ENCODE results near the gene ADGRA3. TPM values are rescaled to one million over a fixed set of nuclear protein-coding genes. Genes with fewer than 3 reads are reported as not detected.

The ADGRA3 gene
- total RNA-seq, 1 donor from 2014 or later = 18.5 TPM

DNA sequence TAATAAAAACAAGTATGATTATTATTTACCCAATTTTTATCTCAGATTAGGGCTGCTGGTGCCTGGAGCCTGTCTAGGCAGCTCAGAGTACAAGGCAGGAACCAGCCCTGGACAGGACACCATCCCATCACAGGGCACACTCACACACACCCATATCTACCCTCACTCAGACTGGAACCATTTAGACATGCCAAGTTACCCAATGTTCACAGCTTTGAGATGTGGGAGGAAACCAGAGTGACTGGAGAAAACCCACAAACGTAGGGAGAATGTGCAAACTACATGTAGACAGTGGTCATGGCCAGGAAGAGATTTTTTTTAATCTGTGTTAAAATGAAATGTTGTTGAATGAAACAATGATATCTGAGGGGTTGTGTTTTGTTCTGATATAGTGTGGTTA is 35.7 kb upstream of the ADGRA3 start:
- DNase-seq (no peak), ATAC-seq (no peak)
- H3K4me1 ChIP-seq = no peaks in the 10 kb centered on the region
- intact Hi-C loops (cut with DNase I) = no loop called here
- no peak overlapping the region for H3K27ac ChIP-seq
- no peaks in the 10 kb centered on the region for H3K36me3 ChIP-seq
- TF ChIP-seq, protein P1, sequence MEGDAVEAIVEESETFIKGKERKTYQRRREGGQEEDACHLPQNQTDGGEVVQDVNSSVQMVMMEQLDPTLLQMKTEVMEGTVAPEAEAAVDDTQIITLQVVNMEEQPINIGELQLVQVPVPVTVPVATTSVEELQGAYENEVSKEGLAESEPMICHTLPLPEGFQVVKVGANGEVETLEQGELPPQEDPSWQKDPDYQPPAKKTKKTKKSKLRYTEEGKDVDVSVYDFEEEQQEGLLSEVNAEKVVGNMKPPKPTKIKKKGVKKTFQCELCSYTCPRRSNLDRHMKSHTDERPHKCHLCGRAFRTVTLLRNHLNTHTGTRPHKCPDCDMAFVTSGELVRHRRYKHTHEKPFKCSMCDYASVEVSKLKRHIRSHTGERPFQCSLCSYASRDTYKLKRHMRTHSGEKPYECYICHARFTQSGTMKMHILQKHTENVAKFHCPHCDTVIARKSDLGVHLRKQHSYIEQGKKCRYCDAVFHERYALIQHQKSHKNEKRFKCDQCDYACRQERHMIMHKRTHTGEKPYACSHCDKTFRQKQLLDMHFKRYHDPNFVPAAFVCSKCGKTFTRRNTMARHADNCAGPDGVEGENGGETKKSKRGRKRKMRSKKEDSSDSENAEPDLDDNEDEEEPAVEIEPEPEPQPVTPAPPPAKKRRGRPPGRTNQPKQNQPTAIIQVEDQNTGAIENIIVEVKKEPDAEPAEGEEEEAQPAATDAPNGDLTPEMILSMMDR (IDR thresholded peaks at IDR 0.05) = no peak
- no peaks in the 10 kb centered on the region for H3K9me3 ChIP-seq
- no peaks in the 10 kb centered on the region for H3K27me3 ChIP-seq
- H3K4me3 ChIP-seq = no peak overlapping the region

DNA sequence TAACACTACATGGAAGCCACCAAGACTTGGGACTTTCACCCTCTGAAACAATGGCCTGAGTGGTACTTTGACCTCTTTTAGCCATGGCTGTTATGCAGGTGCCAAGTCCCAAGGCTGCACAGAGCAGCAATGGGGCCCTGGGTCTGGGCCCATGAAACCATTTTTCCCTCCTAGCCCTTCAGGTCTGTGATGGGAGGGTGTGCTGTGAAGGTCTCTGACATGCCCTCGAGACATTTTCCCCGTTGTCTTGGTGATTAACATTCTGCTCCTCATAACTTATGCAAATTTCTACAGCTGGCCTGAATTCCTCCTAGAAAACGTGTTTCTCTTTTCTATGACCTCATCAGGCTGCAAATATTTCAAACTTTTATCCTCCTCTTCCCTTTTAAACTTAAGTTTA is 30.4 kb upstream of the ADGRA3 start:
- Histone ChIP-seq H3K9me3 (no peaks in the 10 kb centered on the region), H3K4me3 (no peak overlapping the region), H3K27me3 (no peaks in the 10 kb centered on the region), H3K27ac (no peak overlapping the region), H3K4me1 (no peaks in the 10 kb centered on the region), H3K36me3 (no peaks in the 10 kb centered on the region)
- ATAC-seq (no peak), DNase-seq (no peak)
- TF ChIP-seq, protein P1 (IDR thresholded peaks at IDR 0.05) = no peak
- intact Hi-C loops (cut with DNase I) = no loop called here

DNA sequence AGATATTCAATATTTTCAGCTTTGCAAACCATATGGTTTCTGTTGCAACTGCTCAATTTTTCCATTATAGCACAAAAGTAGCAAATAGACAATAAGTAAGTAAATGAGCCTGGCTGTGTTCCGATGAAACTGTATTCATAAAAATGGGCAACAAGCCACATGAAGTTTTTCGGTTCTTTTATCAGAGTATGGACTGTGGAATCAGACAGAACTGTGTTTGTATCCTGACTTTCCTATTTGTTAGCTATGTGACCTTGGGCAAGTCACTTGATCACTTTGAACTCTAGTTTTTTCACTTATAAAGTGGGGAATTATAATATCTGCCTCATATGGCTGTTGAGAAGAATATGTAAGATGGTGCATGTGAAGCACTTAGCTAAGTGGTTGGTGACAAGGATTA is 23.4 kb upstream of the ADGRA3 start:
- Histone ChIP-seq H3K27me3 (no peaks in the 10 kb centered on the region), H3K4me1 (no peaks in the 10 kb centered on the region), H3K36me3 (no peaks in the 10 kb centered on the region), H3K4me3 (no peak overlapping the region), H3K27ac (no peak overlapping the region), H3K9me3 (peaks cover 5% of the 10 kb centered on the region)
- DNase-seq (no peak), ATAC-seq (no peak)
- intact Hi-C loops (cut with DNase I) = no loop called here
- TF ChIP-seq, protein P1 (IDR thresholded peaks at IDR 0.05) = no peak

DNA sequence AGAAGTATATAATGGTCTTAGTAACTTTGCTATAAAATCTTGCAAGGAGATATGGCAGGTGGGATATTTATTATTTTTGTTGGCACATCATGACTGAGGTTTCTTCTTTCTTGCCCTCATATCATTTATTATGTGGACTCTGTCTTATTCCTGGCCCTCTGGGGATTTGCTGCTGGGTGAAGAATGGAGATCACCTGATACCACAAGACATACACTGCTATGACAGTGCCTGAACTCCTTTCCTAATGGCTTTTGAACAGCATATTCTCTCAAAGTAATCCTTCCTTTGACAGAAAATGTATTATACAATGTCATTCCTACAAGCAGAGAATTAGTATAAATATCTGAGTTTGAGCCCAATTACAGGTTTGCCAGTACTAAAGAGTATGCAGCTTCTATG is 22.0 kb upstream of the ADGRA3 start:
- no peak for ATAC-seq
- no peak overlapping the region for H3K4me3 ChIP-seq
- intact Hi-C loops (cut with DNase I) = no loop called here
- H3K9me3 ChIP-seq = peaks cover 9% of the 10 kb centered on the region
- no peaks in the 10 kb centered on the region for H3K36me3 ChIP-seq
- no peak overlapping the region for H3K27ac ChIP-seq
- H3K27me3 ChIP-seq = no peaks in the 10 kb centered on the region
- TF ChIP-seq, protein P1 (IDR thresholded peaks at IDR 0.05) = no peak
- DNase-seq = no peak
- H3K4me1 ChIP-seq = no peaks in the 10 kb centered on the region

DNA sequence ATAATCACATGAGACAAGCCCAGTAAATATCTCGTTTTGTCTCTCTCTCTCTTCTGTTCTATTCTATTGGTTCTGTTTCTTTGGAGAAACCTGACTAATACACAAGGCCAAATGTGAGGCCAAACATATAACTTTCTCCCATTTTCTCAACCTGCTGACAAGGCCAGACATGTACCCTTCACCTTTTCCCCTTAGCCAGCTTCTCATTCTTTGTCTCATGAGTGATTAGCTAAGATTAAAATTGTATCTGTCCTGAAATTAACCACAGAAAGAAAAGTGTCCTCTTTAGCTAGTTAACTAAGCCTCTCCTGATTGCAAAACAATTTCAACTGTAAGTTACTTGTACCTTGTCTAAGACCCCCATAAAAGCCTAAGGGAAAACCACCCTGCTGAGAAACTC is 18.5 kb upstream of the ADGRA3 start:
- Histone ChIP-seq H3K27ac (no peak overlapping the region), H3K4me1 (no peaks in the 10 kb centered on the region), H3K9me3 (peaks cover 9% of the 10 kb centered on the region), H3K27me3 (no peaks in the 10 kb centered on the region), H3K36me3 (no peaks in the 10 kb centered on the region), H3K4me3 (no peak overlapping the region)
- intact Hi-C loops (cut with DNase I) = no loop called here
- TF ChIP-seq, protein P1 (IDR thresholded peaks at IDR 0.05) = no peak
- DNase-seq (no peak), ATAC-seq (no peak)

DNA sequence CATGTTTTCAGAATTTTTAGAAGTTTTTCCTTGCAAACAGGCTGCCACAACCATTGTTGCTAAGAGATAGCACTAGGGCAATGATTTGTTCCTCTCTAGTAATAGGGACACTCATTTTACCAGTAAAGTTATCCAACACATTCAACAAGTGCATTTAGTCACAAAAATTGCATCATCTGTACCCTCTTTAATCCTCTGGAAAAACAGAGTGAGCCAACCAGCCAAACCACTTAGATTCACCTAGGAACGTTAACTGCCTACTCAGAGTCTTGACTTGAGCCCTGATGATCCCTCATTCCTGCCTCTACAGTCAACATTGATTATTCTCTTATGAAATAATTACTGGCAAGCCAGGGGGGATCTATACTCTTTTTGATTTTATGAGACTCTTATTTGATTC is 17.0 kb upstream of the ADGRA3 start:
- DNase-seq (no peak), ATAC-seq (no peak)
- intact Hi-C loops (cut with DNase I) = no loop called here
- Histone ChIP-seq H3K27ac (no peak overlapping the region), H3K36me3 (no peaks in the 10 kb centered on the region), H3K4me1 (no peaks in the 10 kb centered on the region), H3K4me3 (no peak overlapping the region), H3K9me3 (peaks cover 9% of the 10 kb centered on the region), H3K27me3 (no peaks in the 10 kb centered on the region)
- TF ChIP-seq, protein P1 (IDR thresholded peaks at IDR 0.05) = no peak
